Astrocyte (in vitro differentiated cells and primary cell): ENCODE data around the gene PIR. TPM values are rescaled to one million over a fixed set of nuclear protein-coding genes. Genes with fewer than 3 reads are reported as not detected.

Source experiments
- DNase-seq: peaks from one replicate; pipeline ENCODE4 v3.0.0-alpha.2; 2010; ENCODE audit warnings: low read depth
- FAIRE-seq: peaks from 2 replicates; lab custom pipeline; 2011; peaks lifted over from hg19 to GRCh38; lab: Jason Lieb, UNC
- H2AFZ ChIP-seq: 2 replicates; pipeline ENCODE4 v1.6.0; 2012; ENCODE audit warnings: low read depth, low read length, inconsistent platforms
- H3K27ac ChIP-seq: 2 replicates; pipeline ENCODE4 v1.5.1; 2011; ENCODE audit warnings: low read depth, low read length, inconsistent platforms
- H3K27me3 ChIP-seq: 2 replicates; pipeline ENCODE4 v1.6.0; 2011; ENCODE audit warnings: low read length, inconsistent platforms; ENCODE audit not compliant: insufficient read depth
- H3K36me3 ChIP-seq: 2 replicates; pipeline ENCODE4 v1.5.1; 2011; ENCODE audit warnings: low read length, inconsistent platforms; ENCODE audit not compliant: insufficient read depth
- H3K4me1 ChIP-seq: 2 replicates; pipeline ENCODE4 v1.5.1; 2011; ENCODE audit warnings: low read length, inconsistent platforms; ENCODE audit not compliant: insufficient read depth
- H3K4me2 ChIP-seq: 2 replicates; pipeline ENCODE4 v1.6.0; 2012; ENCODE audit warnings: low read length, inconsistent platforms
- H3K4me3 ChIP-seq: 2 replicates; pipeline ENCODE4 v1.5.1; 2011; ENCODE audit warnings: low read depth, mild to moderate bottlenecking, low read length, inconsistent platforms; ENCODE audit not compliant: insufficient read depth
- H3K79me2 ChIP-seq: 2 replicates; pipeline ENCODE4 v1.6.0; 2012; ENCODE audit warnings: mild to moderate bottlenecking, low read length, inconsistent platforms; ENCODE audit not compliant: insufficient read depth
- H3K9ac ChIP-seq: 2 replicates; pipeline ENCODE4 v1.6.0; 2012; ENCODE audit warnings: mild to moderate bottlenecking, low read length, inconsistent platforms
- H3K9me3 ChIP-seq: 2 replicates; pipeline ENCODE4 v1.5.1; 2012; ENCODE audit warnings: low read depth, mild to moderate bottlenecking, low read length, inconsistent platforms; ENCODE audit not compliant: insufficient read depth
- H4K20me1 ChIP-seq: 2 replicates; pipeline ENCODE4 v1.6.0; 2012; ENCODE audit warnings: low read length, inconsistent platforms; ENCODE audit not compliant: insufficient read depth
- H3K27ac Mint-ChIP-seq: one replicate; pipeline ENCODE4 v1.8.0; 2021; ENCODE audit warnings: mild to moderate bottlenecking, mixed read lengths; ENCODE audit not compliant: unreplicated experiment
- H3K27me3 Mint-ChIP-seq: one replicate; pipeline ENCODE4 v1.8.0; 2021; ENCODE audit warnings: low read depth, mixed read lengths; ENCODE audit not compliant: unreplicated experiment
- H3K36me3 Mint-ChIP-seq: one replicate; pipeline ENCODE4 v1.8.0; 2021; ENCODE audit warnings: low read depth, mixed read lengths; ENCODE audit not compliant: unreplicated experiment
- H3K4me1 Mint-ChIP-seq: one replicate; pipeline ENCODE4 v1.8.0; 2021; ENCODE audit warnings: low read depth, mixed read lengths; ENCODE audit not compliant: unreplicated experiment
- H3K4me3 Mint-ChIP-seq: one replicate; pipeline ENCODE4 v1.8.0; 2021; ENCODE audit warnings: mild to moderate bottlenecking, moderate library complexity, mixed read lengths; ENCODE audit not compliant: unreplicated experiment
- H3K9me3 Mint-ChIP-seq: one replicate; pipeline ENCODE4 v1.8.0; 2021; ENCODE audit warnings: mild to moderate bottlenecking, mixed read lengths; ENCODE audit not compliant: unreplicated experiment
- EZH2 ChIP-seq: IDR thresholded peaks from 2 replicates; pipeline ENCODE4 v1.6.1; 2012; ENCODE audit warnings: mild to moderate bottlenecking, low read length, inconsistent platforms; ENCODE audit not compliant: insufficient read depth
- total RNA-seq: library from RNA; stranded (reverse); gene quantifications from 2 replicates; pipeline ENCODE4 v1.2.1, GENCODE V29; 2021
- TF ChIP-seq, protein P1 (sequence below): IDR thresholded peaks from 2 replicates; pipeline ENCODE4 v1.5.1; 2011; ENCODE audit warnings: low read depth, mild to moderate bottlenecking, inconsistent platforms, low read length, moderate library complexity; ENCODE audit not compliant: insufficient read depth

Gene PIR
- total RNA-seq, 1 donor from 2014 or later: 5.5 TPM

DNA sequence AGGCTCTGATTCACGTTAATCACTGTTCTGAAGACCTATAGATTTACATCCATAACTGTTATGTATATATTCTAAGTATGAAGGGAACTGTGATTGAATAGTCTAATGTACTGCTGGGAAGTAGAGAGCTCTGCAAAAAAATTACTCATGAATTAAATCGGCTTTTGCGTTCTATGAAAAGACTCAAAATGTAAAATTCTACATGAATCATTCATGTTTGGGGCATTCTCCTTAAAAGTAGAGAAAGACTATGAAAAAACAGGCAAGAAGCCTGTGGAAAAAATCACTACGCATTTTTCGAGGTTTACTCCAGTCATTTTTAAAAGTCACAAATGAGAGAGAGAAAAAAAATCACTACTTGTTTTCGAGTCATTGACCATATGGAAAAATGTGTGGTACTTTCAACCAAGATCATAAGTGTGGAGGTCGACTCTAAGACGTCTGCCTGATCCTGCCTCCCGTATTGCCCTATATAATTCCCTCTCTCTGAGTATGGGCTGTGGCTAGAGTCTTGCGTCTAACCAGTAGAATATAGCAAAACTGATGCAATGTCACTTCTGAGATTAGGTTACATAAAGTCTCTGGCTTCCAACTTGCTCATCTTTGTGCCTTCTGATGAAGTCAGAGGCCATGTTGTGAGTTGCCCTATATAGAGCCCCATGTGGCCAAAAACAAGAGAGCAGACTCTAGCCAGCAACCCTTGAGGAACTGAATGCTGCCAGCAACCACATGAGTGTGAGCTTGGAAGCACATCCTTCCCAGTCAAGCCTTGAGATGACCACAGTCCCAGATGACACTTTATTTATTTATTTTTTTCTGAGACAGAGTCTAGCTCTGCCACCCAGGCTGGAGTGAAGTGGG lies 76.8 kb downstream of the PIR start:
- Histone ChIP-seq H3K9ac (no peak overlapping the region), H2AFZ (no peak overlapping the region), H3K36me3 (no peaks in the 10 kb centered on the region), H3K4me1 (no peaks in the 10 kb centered on the region), H3K27me3 (no peaks in the 10 kb centered on the region), H3K4me2 (no peak overlapping the region), H3K9me3 (no peaks in the 10 kb centered on the region), H3K4me3 (no peak overlapping the region), H3K79me2 (no peaks in the 10 kb centered on the region), H3K27ac (no peak overlapping the region), H4K20me1 (no peaks in the 10 kb centered on the region)
- Mint-ChIP-seq H3K36me3 (no peaks in the 10 kb centered on the region), H3K4me1 (no peaks in the 10 kb centered on the region), H3K27me3 (no peaks in the 10 kb centered on the region), H3K4me3 (no peak overlapping the region), H3K9me3 (no peaks in the 10 kb centered on the region), H3K27ac (no peak overlapping the region)
- TF ChIP-seq, protein P1, sequence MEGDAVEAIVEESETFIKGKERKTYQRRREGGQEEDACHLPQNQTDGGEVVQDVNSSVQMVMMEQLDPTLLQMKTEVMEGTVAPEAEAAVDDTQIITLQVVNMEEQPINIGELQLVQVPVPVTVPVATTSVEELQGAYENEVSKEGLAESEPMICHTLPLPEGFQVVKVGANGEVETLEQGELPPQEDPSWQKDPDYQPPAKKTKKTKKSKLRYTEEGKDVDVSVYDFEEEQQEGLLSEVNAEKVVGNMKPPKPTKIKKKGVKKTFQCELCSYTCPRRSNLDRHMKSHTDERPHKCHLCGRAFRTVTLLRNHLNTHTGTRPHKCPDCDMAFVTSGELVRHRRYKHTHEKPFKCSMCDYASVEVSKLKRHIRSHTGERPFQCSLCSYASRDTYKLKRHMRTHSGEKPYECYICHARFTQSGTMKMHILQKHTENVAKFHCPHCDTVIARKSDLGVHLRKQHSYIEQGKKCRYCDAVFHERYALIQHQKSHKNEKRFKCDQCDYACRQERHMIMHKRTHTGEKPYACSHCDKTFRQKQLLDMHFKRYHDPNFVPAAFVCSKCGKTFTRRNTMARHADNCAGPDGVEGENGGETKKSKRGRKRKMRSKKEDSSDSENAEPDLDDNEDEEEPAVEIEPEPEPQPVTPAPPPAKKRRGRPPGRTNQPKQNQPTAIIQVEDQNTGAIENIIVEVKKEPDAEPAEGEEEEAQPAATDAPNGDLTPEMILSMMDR: no peak
- TF ChIP-seq EZH2: no peak
- no peak for FAIRE-seq
- peak; percentile 11 for DNase-seq

DNA sequence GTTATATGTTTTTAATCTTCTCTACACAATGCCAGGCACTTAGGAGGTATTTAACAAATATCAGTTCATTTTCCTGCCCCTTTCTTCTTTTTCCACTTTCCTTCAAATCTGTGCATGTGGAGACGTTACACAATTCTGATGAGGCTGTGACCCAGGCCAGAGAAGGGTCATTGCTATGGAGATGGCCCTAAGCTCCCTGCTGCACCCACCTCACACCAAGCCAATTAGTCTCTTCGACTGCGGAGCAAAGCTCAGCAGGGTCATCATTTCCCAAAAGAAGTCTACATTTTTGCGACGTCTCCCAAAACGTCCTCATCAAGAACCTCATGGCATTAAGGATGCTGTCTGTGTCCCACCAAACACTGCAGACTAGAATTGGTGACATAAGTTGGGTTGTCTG lies 80.0 kb downstream of the PIR start:
- H3K9me3 Mint-ChIP-seq: no peaks in the 10 kb centered on the region
- no peak overlapping the region for H2AFZ ChIP-seq
- no peaks in the 10 kb centered on the region for H3K27me3 ChIP-seq
- H3K79me2 ChIP-seq: no peaks in the 10 kb centered on the region
- no peak for DNase-seq
- no peaks in the 10 kb centered on the region for H3K9me3 ChIP-seq
- H4K20me1 ChIP-seq: no peaks in the 10 kb centered on the region
- no peak overlapping the region for H3K9ac ChIP-seq
- H3K36me3 ChIP-seq: no peaks in the 10 kb centered on the region
- no peaks in the 10 kb centered on the region for H3K4me1 ChIP-seq
- no peak overlapping the region for H3K27ac Mint-ChIP-seq
- no peaks in the 10 kb centered on the region for H3K4me1 Mint-ChIP-seq
- H3K36me3 Mint-ChIP-seq: no peaks in the 10 kb centered on the region
- FAIRE-seq: no peak
- TF ChIP-seq, protein P1: no peak
- no peak for TF ChIP-seq EZH2
- H3K4me3 Mint-ChIP-seq: no peak overlapping the region
- no peak overlapping the region for H3K4me3 ChIP-seq
- H3K27ac ChIP-seq: no peak overlapping the region
- no peak overlapping the region for H3K4me2 ChIP-seq
- H3K27me3 Mint-ChIP-seq: no peaks in the 10 kb centered on the region

DNA sequence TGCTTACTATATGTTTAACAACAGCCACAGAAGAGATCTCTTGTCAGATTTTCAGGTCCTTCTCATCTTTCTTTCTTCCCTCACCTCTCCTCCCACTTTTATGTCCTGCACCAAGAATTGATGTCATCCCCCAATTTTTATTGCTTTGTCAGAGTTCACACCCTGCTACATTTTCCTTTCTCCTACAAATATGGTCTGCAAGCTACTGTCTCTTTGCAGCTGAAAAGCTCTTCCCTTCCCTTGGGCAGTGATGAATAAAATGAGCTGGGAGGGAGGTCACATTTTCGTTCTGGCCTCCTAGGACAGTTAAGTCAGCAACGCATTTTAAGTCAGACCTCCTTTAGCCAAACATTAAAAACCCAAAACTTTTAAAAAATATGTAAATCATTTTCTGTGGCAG lies 82.2 kb downstream of the PIR start:
- no peak overlapping the region for H3K27ac ChIP-seq
- peak; percentile 41 for FAIRE-seq
- no peak for TF ChIP-seq EZH2
- TF ChIP-seq, protein P1: no peak

More for the DNA sequence above, 82.2 kb downstream of the PIR start:
- H3K4me1 ChIP-seq: no peaks in the 10 kb centered on the region
- H3K4me2 ChIP-seq: no peak overlapping the region
- H3K9ac ChIP-seq: no peak overlapping the region
- no peak for DNase-seq
- Mint-ChIP-seq H3K36me3 (no peaks in the 10 kb centered on the region), H3K4me1 (no peaks in the 10 kb centered on the region), H3K4me3 (no peak overlapping the region), H3K27me3 (no peaks in the 10 kb centered on the region), H3K27ac (no peak overlapping the region), H3K9me3 (no peaks in the 10 kb centered on the region)
- H3K9me3 ChIP-seq: no peaks in the 10 kb centered on the region
- no peaks in the 10 kb centered on the region for H3K36me3 ChIP-seq
- H3K4me3 ChIP-seq: no peak overlapping the region
- H3K27me3 ChIP-seq: no peaks in the 10 kb centered on the region
- H2AFZ ChIP-seq: no peak overlapping the region
- H3K79me2 ChIP-seq: no peaks in the 10 kb centered on the region
- no peaks in the 10 kb centered on the region for H4K20me1 ChIP-seq
